ENCODE measurements around the gene ANGPTL2. TPM values are rescaled to one million over a fixed set of nuclear protein-coding genes. Genes with fewer than 3 reads are reported as not detected.

The ANGPTL2 gene
- total and polyA plus RNA-seq, 2 experiments from 2014 or later = 18.0 to 25.6 TPM

DNA sequence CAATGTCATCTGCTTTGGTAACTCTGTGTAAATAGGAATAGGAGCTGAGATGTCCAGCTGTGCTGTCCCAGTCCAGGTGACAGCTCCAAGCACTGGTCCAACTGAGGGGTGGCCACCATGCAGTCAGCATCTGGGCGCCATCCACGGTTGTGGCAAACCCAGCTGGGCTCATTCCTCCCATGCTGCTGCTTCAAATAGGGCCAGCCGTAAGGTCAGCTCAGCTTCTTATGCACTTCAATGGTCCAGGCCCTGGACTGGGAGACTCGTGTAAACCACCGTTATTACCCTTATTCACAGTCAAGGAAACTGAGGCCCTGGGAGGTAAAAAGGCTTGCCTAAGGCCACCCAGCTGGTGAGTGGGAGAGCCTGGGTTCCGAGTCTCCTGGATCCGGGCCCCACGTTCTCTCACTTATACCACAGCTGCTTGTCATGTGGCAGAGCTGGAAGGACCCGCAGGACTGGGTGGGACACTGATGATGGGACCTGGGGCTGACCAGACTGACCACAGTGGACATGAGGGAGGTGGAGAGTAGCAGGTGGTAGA lies 38.7 kb upstream of the ANGPTL2 start:
- no peak overlapping the region for H3K4me3 ChIP-seq
- H3K9me2 ChIP-seq (replicated peaks; ENCODE audit: insufficient read depth) = no peaks in the 10 kb centered on the region
- H3K4me1 ChIP-seq (ENCODE audit: insufficient read depth) = peaks cover 10% of the 10 kb centered on the region
- no peaks in the 10 kb centered on the region for H3K79me2 ChIP-seq
- no peak overlapping the region for H3K4me2 ChIP-seq
- no peak overlapping the region for H2AFZ ChIP-seq
- no peaks in the 10 kb centered on the region for H3K9me3 ChIP-seq (ENCODE audit: low read depth)
- DNase-seq (ENCODE audit: low spot score) = no peak
- WGBS (ENCODE audit: low lambda C conversion rate, missing lambda C conversion rate) = 94% methylated on average over 9 of the region's 9 CpGs
- TF ChIP-seq EZH2phosphoT487 (IDR thresholded peaks at IDR 0.05; ENCODE audit: low read depth, severe bottlenecking, unreplicated experiment) = no peak
- TF ChIP-seq, protein P1, sequence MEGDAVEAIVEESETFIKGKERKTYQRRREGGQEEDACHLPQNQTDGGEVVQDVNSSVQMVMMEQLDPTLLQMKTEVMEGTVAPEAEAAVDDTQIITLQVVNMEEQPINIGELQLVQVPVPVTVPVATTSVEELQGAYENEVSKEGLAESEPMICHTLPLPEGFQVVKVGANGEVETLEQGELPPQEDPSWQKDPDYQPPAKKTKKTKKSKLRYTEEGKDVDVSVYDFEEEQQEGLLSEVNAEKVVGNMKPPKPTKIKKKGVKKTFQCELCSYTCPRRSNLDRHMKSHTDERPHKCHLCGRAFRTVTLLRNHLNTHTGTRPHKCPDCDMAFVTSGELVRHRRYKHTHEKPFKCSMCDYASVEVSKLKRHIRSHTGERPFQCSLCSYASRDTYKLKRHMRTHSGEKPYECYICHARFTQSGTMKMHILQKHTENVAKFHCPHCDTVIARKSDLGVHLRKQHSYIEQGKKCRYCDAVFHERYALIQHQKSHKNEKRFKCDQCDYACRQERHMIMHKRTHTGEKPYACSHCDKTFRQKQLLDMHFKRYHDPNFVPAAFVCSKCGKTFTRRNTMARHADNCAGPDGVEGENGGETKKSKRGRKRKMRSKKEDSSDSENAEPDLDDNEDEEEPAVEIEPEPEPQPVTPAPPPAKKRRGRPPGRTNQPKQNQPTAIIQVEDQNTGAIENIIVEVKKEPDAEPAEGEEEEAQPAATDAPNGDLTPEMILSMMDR (IDR thresholded peaks at IDR 0.05; ENCODE audit: poor library complexity) = no peak
- no peak overlapping the region for H3K27ac ChIP-seq
- no peaks in the 10 kb centered on the region for H4K20me1 ChIP-seq (ENCODE audit: insufficient read depth, poor library complexity, severe bottlenecking)
- no peaks in the 10 kb centered on the region for H3K27me3 ChIP-seq
- H3K36me3 ChIP-seq (replicated peaks; ENCODE audit: insufficient read depth, low read depth) = no peaks in the 10 kb centered on the region

DNA sequence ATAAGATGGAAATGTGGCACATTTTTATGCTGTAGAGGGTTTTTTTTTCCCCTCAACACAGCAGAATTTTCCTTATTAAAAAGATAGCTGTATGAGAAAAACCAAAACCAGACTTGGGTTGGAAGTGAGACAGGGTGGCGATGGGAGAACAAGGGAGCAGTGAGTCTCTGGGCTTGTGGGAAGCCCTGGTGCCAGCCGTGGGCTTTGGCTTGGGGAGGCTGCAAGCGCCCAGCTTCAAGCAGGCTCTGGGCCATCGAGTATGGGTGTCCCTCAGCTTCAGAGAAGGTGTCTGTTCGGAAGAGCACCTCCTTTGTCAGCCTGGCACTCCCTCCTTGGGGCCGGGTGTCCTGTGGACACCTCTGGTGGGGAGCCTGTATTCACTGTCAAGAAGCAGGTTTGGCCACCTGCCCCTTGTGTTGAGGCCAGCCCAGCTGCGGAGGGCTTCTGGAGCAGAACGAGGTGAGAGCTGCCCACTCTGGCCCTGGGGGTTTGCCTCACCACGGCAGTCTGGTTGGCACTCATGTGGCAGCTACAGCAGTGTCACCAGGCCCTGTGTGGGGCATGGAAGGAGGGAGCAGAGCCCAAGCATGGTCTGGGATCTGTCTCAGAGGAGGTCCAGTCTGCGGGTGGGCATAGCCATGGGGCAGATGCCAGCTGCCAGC lies 37.6 kb upstream of the ANGPTL2 start:
- Histone ChIP-seq H3K4me3 (no peak overlapping the region), H3K27ac (no peak overlapping the region), H3K27me3 (no peaks in the 10 kb centered on the region), H3K36me3 (replicated peaks; ENCODE audit: insufficient read depth, low read depth) (no peaks in the 10 kb centered on the region), H3K9me3 (ENCODE audit: low read depth) (no peaks in the 10 kb centered on the region), H3K79me2 (no peaks in the 10 kb centered on the region), H3K4me2 (no peak overlapping the region), H3K4me1 (ENCODE audit: insufficient read depth) (peaks cover 10% of the 10 kb centered on the region), H3K9me2 (replicated peaks; ENCODE audit: insufficient read depth) (no peaks in the 10 kb centered on the region), H2AFZ (no peak overlapping the region), H4K20me1 (ENCODE audit: insufficient read depth, poor library complexity, severe bottlenecking) (no peaks in the 10 kb centered on the region)
- TF ChIP-seq, protein P1 (IDR thresholded peaks at IDR 0.05; ENCODE audit: poor library complexity) = no peak
- TF ChIP-seq EZH2 (IDR thresholded peaks at IDR 0.05; ENCODE audit: borderline replicate concordance) (no peak), EZH2phosphoT487 (IDR thresholded peaks at IDR 0.05; ENCODE audit: low read depth, severe bottlenecking, unreplicated experiment) (no peak)
- WGBS (ENCODE audit: low lambda C conversion rate, missing lambda C conversion rate) = 94% methylated on average over 10 of the region's 10 CpGs
- DNase-seq (ENCODE audit: low spot score) = no peak

DNA sequence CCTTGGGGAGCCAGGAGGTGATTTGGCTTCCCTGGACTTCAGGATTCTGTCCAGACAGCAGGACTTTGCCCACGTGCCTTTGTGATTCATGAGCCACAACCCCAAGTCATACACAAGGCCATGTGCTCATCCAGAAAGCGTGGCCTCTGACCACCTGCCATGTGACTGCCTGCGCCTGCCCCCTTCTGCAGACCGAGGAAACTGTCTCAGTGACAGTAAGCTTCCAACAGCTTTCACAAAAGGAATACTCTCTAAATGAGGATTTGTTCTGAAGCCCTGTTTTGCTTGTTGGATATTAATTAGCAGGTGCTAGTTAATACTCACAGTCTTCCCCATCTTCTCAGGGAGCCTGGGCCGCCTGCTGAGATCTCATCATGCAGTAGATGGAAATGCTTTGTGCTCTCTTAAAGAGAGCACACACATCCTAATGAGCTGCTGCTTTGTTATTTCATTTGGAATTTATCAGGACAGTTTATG lies 36.9 kb upstream of the ANGPTL2 start:
- Histone ChIP-seq H3K4me3 (no peak overlapping the region), H3K79me2 (no peaks in the 10 kb centered on the region), H3K27me3 (no peaks in the 10 kb centered on the region), H3K27ac (peak overlapping the region; percentile 6), H4K20me1 (ENCODE audit: insufficient read depth, poor library complexity, severe bottlenecking) (no peaks in the 10 kb centered on the region), H3K9me2 (replicated peaks; ENCODE audit: insufficient read depth) (no peaks in the 10 kb centered on the region), H3K36me3 (replicated peaks; ENCODE audit: insufficient read depth, low read depth) (no peaks in the 10 kb centered on the region), H3K9me3 (ENCODE audit: low read depth) (no peaks in the 10 kb centered on the region), H2AFZ (no peak overlapping the region), H3K4me1 (ENCODE audit: insufficient read depth) (peaks cover 10% of the 10 kb centered on the region), H3K4me2 (no peak overlapping the region)
- DNase-seq (ENCODE audit: low spot score) = peak; percentile 82
- TF ChIP-seq EZH2phosphoT487 (IDR thresholded peaks at IDR 0.05; ENCODE audit: low read depth, severe bottlenecking, unreplicated experiment) (no peak), EZH2 (IDR thresholded peaks at IDR 0.05; ENCODE audit: borderline replicate concordance) (no peak)
- TF ChIP-seq, protein P1 (IDR thresholded peaks at IDR 0.05; ENCODE audit: poor library complexity) = peak; percentile 35
- 47% methylated on average over 5 of the region's 5 CpGs for WGBS (ENCODE audit: low lambda C conversion rate, missing lambda C conversion rate)
